GM12892 (cell line): ENCODE results near the gene SMARCE1.

Experiments used
- POLR2A ChIP-seq: IDR thresholded peaks from 2 replicates; pipeline ENCODE4 v1.6.1; 2011; ENCODE audit warnings: low read depth, low read length, control low read depth
- POLR2AphosphoS5 ChIP-seq: IDR thresholded peaks from 2 replicates; pipeline ENCODE4 v1.6.1; 2011; ENCODE audit warnings: low read depth, low read length, control low read depth
- TAF1 ChIP-seq: IDR thresholded peaks from 2 replicates; pipeline ENCODE4 v1.6.1; 2011; ENCODE audit warnings: low read depth, mild to moderate bottlenecking, control low read depth, low read length, borderline replicate concordance

DNA sequence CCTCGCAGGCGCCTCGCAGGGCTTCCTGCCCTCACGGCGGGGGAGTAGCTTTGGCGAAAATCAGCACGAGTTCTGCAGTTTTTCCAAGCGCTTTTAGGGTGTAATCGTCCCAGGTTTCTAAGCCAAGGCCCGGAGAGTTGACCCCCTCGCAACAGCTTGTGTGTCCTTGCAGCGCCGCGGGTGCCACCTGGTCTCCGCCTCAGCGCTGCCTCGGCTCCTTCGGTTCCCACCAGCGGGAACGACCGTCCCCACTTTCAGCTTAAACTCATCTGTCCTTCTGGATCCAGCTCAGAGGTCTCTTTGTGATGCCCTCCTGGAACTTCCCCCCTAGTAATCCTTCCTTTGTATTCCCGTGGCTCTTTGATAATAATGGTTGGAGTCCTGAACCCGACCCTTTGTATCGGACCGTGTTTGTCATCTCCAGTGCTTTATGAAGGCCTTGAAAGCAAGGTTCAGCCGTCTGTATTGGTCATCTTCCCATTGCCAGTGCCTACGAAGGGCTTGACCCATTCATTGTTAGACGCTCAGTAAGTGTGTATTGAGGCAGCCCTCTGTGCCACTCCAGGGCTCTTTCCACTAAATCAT is 858 bp upstream of the SMARCE1 start:
- TF ChIP-seq POLR2A = no peak
- TF ChIP-seq POLR2AphosphoS5 = no peak
- TF ChIP-seq TAF1 = peak; percentile 2; the same call in 1 of the 2 replicates
